ENCODE data around the gene SLC28A1. TPM values are rescaled to one million over a fixed set of nuclear protein-coding genes. Genes with fewer than 3 reads are reported as not detected.

SLC28A1 gene
- total RNA-seq, 1 experiment from 2014 or later, result 1.1 TPM

DNA sequence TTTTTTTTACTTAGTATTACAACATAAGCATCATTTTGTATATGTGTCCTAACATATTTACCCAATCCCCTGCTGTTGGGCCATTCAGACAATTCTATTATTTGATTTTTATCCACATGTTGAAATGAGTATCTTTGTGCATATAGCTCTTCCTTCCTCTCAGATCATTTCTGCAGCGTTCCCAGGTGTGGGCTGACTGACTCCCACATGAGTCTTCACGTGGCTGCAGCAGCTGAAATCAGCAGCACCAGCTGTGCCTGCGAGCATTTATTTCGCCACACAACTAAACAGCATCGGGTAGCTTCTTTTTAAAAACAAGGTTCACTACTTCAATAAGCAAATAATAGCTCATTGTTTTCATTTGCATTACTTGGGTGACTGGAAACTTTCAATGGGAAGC, 52.7 kb downstream of the SLC28A1 start:
- no peak overlapping the region for H3K27ac ChIP-seq (ENCODE audit: low read length)
- POLR2A ChIA-PET (ENCODE audit: unreplicated experiment), result no interaction called here
- no peak overlapping the region for H3K9ac ChIP-seq (ENCODE audit: low read length)
- intact Hi-C loops (cut with micrococcal nuclease), result no loop called here
- H3K36me3 ChIP-seq (ENCODE audit: low read depth, low read length), result no peaks in the 10 kb centered on the region
- no peaks in the 10 kb centered on the region for H4K20me1 ChIP-seq (ENCODE audit: low read length)
- H3K4me2 ChIP-seq (ENCODE audit: low read length), result 0 out of 2 replicates have a peak overlapping the region, but pooled peaks have one; percentile 3
- H3K79me2 ChIP-seq (ENCODE audit: low read length), result no peaks in the 10 kb centered on the region
- H3F3A ChIP-seq (ENCODE audit: low read length, unreplicated experiment), result no peaks in the 10 kb centered on the region
- BruUV-seq (replicated peaks), result no TSS peak
- no peaks in the 10 kb centered on the region for H3K9me3 ChIP-seq (ENCODE audit: low read length)
- no peak overlapping the region for H3K4me3 ChIP-seq (ENCODE audit: low read length)
- CTCF ChIA-PET, result no interaction called here
- TF ChIP-seq EZH2 (IDR thresholded peaks at IDR 0.05; ENCODE audit: low read length, unreplicated experiment), result no peak
- TF ChIP-seq EZH2phosphoT487 (IDR thresholded peaks at IDR 0.05; ENCODE audit: borderline replicate concordance, low read length), result no peak
- TF ChIP-seq, protein P1, sequence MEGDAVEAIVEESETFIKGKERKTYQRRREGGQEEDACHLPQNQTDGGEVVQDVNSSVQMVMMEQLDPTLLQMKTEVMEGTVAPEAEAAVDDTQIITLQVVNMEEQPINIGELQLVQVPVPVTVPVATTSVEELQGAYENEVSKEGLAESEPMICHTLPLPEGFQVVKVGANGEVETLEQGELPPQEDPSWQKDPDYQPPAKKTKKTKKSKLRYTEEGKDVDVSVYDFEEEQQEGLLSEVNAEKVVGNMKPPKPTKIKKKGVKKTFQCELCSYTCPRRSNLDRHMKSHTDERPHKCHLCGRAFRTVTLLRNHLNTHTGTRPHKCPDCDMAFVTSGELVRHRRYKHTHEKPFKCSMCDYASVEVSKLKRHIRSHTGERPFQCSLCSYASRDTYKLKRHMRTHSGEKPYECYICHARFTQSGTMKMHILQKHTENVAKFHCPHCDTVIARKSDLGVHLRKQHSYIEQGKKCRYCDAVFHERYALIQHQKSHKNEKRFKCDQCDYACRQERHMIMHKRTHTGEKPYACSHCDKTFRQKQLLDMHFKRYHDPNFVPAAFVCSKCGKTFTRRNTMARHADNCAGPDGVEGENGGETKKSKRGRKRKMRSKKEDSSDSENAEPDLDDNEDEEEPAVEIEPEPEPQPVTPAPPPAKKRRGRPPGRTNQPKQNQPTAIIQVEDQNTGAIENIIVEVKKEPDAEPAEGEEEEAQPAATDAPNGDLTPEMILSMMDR (conservative IDR thresholded peaks at IDR 0.05; ENCODE audit: low read depth, low read length), result no peak
- H3K4me1 ChIP-seq (ENCODE audit: insufficient read depth, low read length), result no peaks in the 10 kb centered on the region
- no peak for DNase-seq
- no peaks in the 10 kb centered on the region for H3K9me2 ChIP-seq (replicated peaks; ENCODE audit: low read length)
- no peaks in the 10 kb centered on the region for H3K27me3 ChIP-seq (ENCODE audit: low read length)
- H2AFZ ChIP-seq (ENCODE audit: low read length), result no peak overlapping the region; the same call in 1 of the 2 replicates
- no peak; the same call in 1 of the 2 replicates for ATAC-seq

DNA sequence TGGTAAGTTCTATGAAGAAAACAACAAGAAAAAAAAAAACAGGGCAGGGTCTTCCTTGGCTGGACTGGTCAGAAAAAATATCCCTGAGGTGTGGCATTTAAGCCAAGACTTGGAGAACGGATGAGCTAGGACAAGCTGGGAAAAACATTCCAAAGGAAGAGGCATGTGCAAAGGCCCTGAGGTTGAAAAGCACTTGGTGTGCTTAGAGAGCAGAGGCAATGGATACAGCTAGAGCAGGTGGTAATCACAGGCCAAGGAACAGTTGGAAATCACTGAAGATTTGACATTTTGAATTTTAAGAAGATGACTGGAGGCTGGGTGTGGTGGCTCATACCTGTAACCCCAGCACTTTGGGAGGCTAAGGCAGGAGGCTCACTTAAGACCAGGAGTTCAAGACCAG, 54.3 kb downstream of the SLC28A1 start:
- no peak overlapping the region for H3K9ac ChIP-seq (ENCODE audit: low read length)
- intact Hi-C loops (cut with micrococcal nuclease), result no loop called here
- H4K20me1 ChIP-seq (ENCODE audit: low read length), result no peaks in the 10 kb centered on the region
- no peak overlapping the region for H3K4me2 ChIP-seq (ENCODE audit: low read length)
- no peaks in the 10 kb centered on the region for H3K36me3 ChIP-seq (ENCODE audit: low read depth, low read length)
- no peaks in the 10 kb centered on the region for H3K4me1 ChIP-seq (ENCODE audit: insufficient read depth, low read length)
- H3F3A ChIP-seq (ENCODE audit: low read length, unreplicated experiment), result no peaks in the 10 kb centered on the region
- DNase-seq (no peak), ATAC-seq (no peak)
- no peaks in the 10 kb centered on the region for H3K9me3 ChIP-seq (ENCODE audit: low read length)
- H3K4me3 ChIP-seq (ENCODE audit: low read length), result no peak overlapping the region
- H3K27ac ChIP-seq (ENCODE audit: low read length), result no peak overlapping the region
- no peaks in the 10 kb centered on the region for H3K27me3 ChIP-seq (ENCODE audit: low read length)
- no peak overlapping the region for H2AFZ ChIP-seq (ENCODE audit: low read length)
- BruUV-seq (replicated peaks), result no TSS peak
- ChIA-PET POLR2A (ENCODE audit: unreplicated experiment) (no interaction called here), CTCF (no interaction called here)
- no peaks in the 10 kb centered on the region for H3K79me2 ChIP-seq (ENCODE audit: low read length)
- no peaks in the 10 kb centered on the region for H3K9me2 ChIP-seq (replicated peaks; ENCODE audit: low read length)
- no peak for TF ChIP-seq EZH2phosphoT487 (IDR thresholded peaks at IDR 0.05; ENCODE audit: borderline replicate concordance, low read length)
- TF ChIP-seq, protein P1 (conservative IDR thresholded peaks at IDR 0.05; ENCODE audit: low read depth, low read length), result no peak
- no peak for TF ChIP-seq EZH2 (IDR thresholded peaks at IDR 0.05; ENCODE audit: low read length, unreplicated experiment)

DNA sequence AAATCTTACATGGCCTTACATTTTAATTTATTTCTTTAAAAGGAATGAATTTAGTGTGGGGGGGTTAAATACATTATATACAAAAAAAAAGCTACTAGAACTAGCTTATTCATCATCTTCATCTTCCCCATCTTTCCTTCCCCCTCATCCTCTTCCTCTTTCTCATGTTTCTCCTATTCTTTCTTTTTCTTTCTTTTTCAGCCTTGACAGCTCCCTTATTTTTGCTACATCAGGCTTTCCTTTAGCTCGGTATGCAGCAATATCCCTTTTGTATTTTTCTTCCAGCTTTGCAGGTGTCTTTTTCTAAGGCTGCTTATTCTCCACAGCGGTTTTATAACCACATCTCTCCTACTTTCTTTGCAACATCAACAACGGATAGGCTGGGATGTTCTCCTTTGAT, 55.9 kb downstream of the SLC28A1 start:
- H3K36me3 ChIP-seq (ENCODE audit: low read depth, low read length), result no peaks in the 10 kb centered on the region
- no peak overlapping the region for H3K4me2 ChIP-seq (ENCODE audit: low read length)
- intact Hi-C loops (cut with micrococcal nuclease), result no loop called here
- CTCF ChIA-PET, result no interaction called here
- DNase-seq (no peak), ATAC-seq (no peak)
- no peak overlapping the region for H3K27ac ChIP-seq (ENCODE audit: low read length)
- no peak overlapping the region for H3K4me3 ChIP-seq (ENCODE audit: low read length)
- POLR2A ChIA-PET (ENCODE audit: unreplicated experiment), result interaction anchor here (0.5 kb wide), 1 partner anchor 106 kb away, joined by 3 read pairs; no protein-coding TSS in a partner anchor
- no peaks in the 10 kb centered on the region for H3K27me3 ChIP-seq (ENCODE audit: low read length)
- no peaks in the 10 kb centered on the region for H3K79me2 ChIP-seq (ENCODE audit: low read length)
- no peaks in the 10 kb centered on the region for H3K4me1 ChIP-seq (ENCODE audit: insufficient read depth, low read length)
- H3F3A ChIP-seq (ENCODE audit: low read length, unreplicated experiment), result no peaks in the 10 kb centered on the region
- no peaks in the 10 kb centered on the region for H4K20me1 ChIP-seq (ENCODE audit: low read length)
- no TSS peak for BruUV-seq (replicated peaks)
- TF ChIP-seq EZH2 (IDR thresholded peaks at IDR 0.05; ENCODE audit: low read length, unreplicated experiment) (no peak), EZH2phosphoT487 (IDR thresholded peaks at IDR 0.05; ENCODE audit: borderline replicate concordance, low read length) (no peak)
- TF ChIP-seq, protein P1 (conservative IDR thresholded peaks at IDR 0.05; ENCODE audit: low read depth, low read length), result no peak
- H3K9me2 ChIP-seq (replicated peaks; ENCODE audit: low read length), result no peaks in the 10 kb centered on the region
- H3K9ac ChIP-seq (ENCODE audit: low read length), result no peak overlapping the region
- no peaks in the 10 kb centered on the region for H3K9me3 ChIP-seq (ENCODE audit: low read length)
- H2AFZ ChIP-seq (ENCODE audit: low read length), result no peak overlapping the region
